Fibroblast of skin of back (primary cell): ENCODE data around the gene DARS1.
"Not testable (repeated sequence)": the region's sequence is repeated elsewhere in the genome, so short reads cannot be mapped to it uniquely, and the experiment has no call there.

ENCODE experiments used
- DNase-seq: peaks from one replicate; pipeline ENCODE4 v3.0.0-alpha.2; 2013

Gene DARS1

GRCh38 chr2:135980434-135981079 is 4.9 kb downstream of the DARS1 start:
- DNase-seq: no peak

- DNase-seq: no peak
Observed at GRCh38 chr2:135975702-135976101, 9.7 kb downstream of the DARS1 start.

GRCh38 chr2:135974036-135974435 is 11.4 kb downstream of the DARS1 start:
- no peak for DNase-seq

- no peak for DNase-seq
Observed at GRCh38 chr2:135969655-135970387, 15.6 kb downstream of the DARS1 start.

- DNase-seq: no peak
Observed at GRCh38 chr2:135965756-135966155, 19.7 kb downstream of the DARS1 start.

- not testable (repeated sequence) for DNase-seq
Observed at GRCh38 chr2:135964404-135964803, 21.0 kb downstream of the DARS1 start.

GRCh38 chr2:135963841-135964240 is 21.6 kb downstream of the DARS1 start:
- peak; percentile 69 for DNase-seq

- no peak for DNase-seq
Observed at GRCh38 chr2:135962366-135963123, 22.9 kb downstream of the DARS1 start.

GRCh38 chr2:135960656-135961551 is 24.5 kb downstream of the DARS1 start:
- no peak for DNase-seq

GRCh38 chr2:135960150-135960549 is 25.3 kb downstream of the DARS1 start:
- DNase-seq: no peak

- not testable (repeated sequence) for DNase-seq
Observed at GRCh38 chr2:135958927-135959326, 26.5 kb downstream of the DARS1 start.

- no peak for DNase-seq
Observed at GRCh38 chr2:135954020-135954601, 31.3 kb downstream of the DARS1 start.

GRCh38 chr2:135952891-135953290 is 32.5 kb downstream of the DARS1 start:
- DNase-seq: no peak

- DNase-seq: no peak
Observed at GRCh38 chr2:135951041-135951583, 34.3 kb downstream of the DARS1 start.

GRCh38 chr2:135949451-135950234 is 35.8 kb downstream of the DARS1 start:
- DNase-seq: no peak

GRCh38 chr2:135948642-135949355 is 36.6 kb downstream of the DARS1 start:
- peak; percentile 71 for DNase-seq

GRCh38 chr2:135948141-135948540 is 37.3 kb downstream of the DARS1 start:
- DNase-seq: no peak

- no peak for DNase-seq
Observed at GRCh38 chr2:135947483-135947882, 37.9 kb downstream of the DARS1 start.

GRCh38 chr2:135945526-135945925 is 39.9 kb downstream of the DARS1 start:
- DNase-seq: no peak

- no peak for DNase-seq
Observed at GRCh38 chr2:135944625-135945024, 40.8 kb downstream of the DARS1 start.
